ENCODE results near the gene CTSA. TPM values are rescaled to one million over a fixed set of nuclear protein-coding genes. Genes with fewer than 3 reads are reported as not detected.
A peak's percentile ranks its signal among the peaks of the same experiment; 100 is the strongest.

CTSA gene
- 100 to 1,000 TPM in 1 of 3 donors, 10 to 100 TPM in 2; 72.8 to 108 (median 86.8) TPM for total RNA-seq
- total RNA-seq (2013): 81.3 TPM

GRCh38 chr20:45890985-45891983, at the start of gene CTSA, which contains the start of gene NEURL2:
CTSA (plus strand) TSS chr20:45891335; CDS start chr20:45891569, 234 bp downstream.
NEURL2 (minus strand) TSS chr20:45891208; CDS start chr20:45890991, 217 bp downstream.
- H3K4me3 ChIP-seq (ENCODE audit: low read length): peak within 1 kb of the TSS; percentile 68
- intact Hi-C loops (cut with micrococcal nuclease): loop anchor here (1.0 to 2.0 kb wide), 4 partner anchors 20 to 72 kb away; partner anchors contain the start of gene PCIF1

GRCh38 chr20:45841407-45842129, 49.6 kb upstream of the CTSA start:
- H3K4me1 Mint-ChIP-seq: peaks cover 11 to 18% of the 10 kb centered on the region in 2 donors
- peak overlapping the region; percentile 61 to 70 for H3K27ac Mint-ChIP-seq
- H3K4me3 Mint-ChIP-seq: no peak overlapping the region
- Histone ChIP-seq H3K27ac (ENCODE audit: low read length) (peak overlapping the region; percentile 22), H3K4me3 (ENCODE audit: low read length) (no peak overlapping the region), H3K9me3 (ENCODE audit: control insufficient read depth, insufficient read depth, low read length) (no peaks in the 10 kb centered on the region), H3K27me3 (ENCODE audit: control insufficient read depth, insufficient read depth, low read length) (no peaks in the 10 kb centered on the region), H3K4me1 (ENCODE audit: control insufficient read depth, insufficient read depth, low read length) (peaks cover 11% of the 10 kb centered on the region), H3K36me3 (ENCODE audit: control insufficient read depth, insufficient read depth, low read length) (peaks cover 41% of the 10 kb centered on the region)
- intact Hi-C loops (cut with micrococcal nuclease): no loop called here
- WGBS (ENCODE audit: insufficient coverage): 95% methylated on average over 8 of the region's 10 CpGs
- no peak for TF ChIP-seq CTCF (IDR thresholded peaks at IDR 0.05)
- ATAC-seq: no peak
- H3K36me3 Mint-ChIP-seq: no peaks in the 10 kb centered on the region
- H3K27me3 Mint-ChIP-seq (ENCODE audit: low read depth in 2 of 2): no peaks in the 10 kb centered on the region
- no peaks in the 10 kb centered on the region for H3K9me3 Mint-ChIP-seq
- no peak for DNase-seq

More at GRCh38 chr20:45890985-45891983, at the start of gene CTSA, which contains the start of gene NEURL2:
- TF ChIP-seq CTCF (IDR thresholded peaks at IDR 0.05): no peak
- peaks cover 5 to 24% of the 10 kb centered on the region in 2 donors for H3K4me1 Mint-ChIP-seq
- no peaks in the 10 kb centered on the region for H3K9me3 Mint-ChIP-seq
- H3K4me3 Mint-ChIP-seq: peak within 1 kb of the TSS; percentile 93
- peak; percentile 73 to 87 (median 86) for ATAC-seq
- peak within 1 kb of the TSS; percentile 32 for H3K27ac ChIP-seq (ENCODE audit: low read length)
- H3K27ac Mint-ChIP-seq: peak within 1 kb of the TSS; percentile 58 to 88
- H3K36me3 Mint-ChIP-seq: no peaks in the 10 kb centered on the region
- H3K27me3 ChIP-seq (ENCODE audit: control insufficient read depth, insufficient read depth, low read length): no peaks in the 10 kb centered on the region
- peak; percentile 78 to 90 for DNase-seq
- H3K4me1 ChIP-seq (ENCODE audit: control insufficient read depth, insufficient read depth, low read length): peaks cover 38% of the 10 kb centered on the region
- under 1% methylated on average over 78 of the region's 78 CpGs for WGBS (ENCODE audit: insufficient coverage)
- H3K27me3 Mint-ChIP-seq (ENCODE audit: low read depth in 2 of 2): no peaks in the 10 kb centered on the region
- peaks cover 11% of the 10 kb centered on the region for H3K36me3 ChIP-seq (ENCODE audit: control insufficient read depth, insufficient read depth, low read length)
- H3K9me3 ChIP-seq (ENCODE audit: control insufficient read depth, insufficient read depth, low read length): no peaks in the 10 kb centered on the region

- Histone ChIP-seq H3K4me3 (ENCODE audit: low read length) (no peak overlapping the region), H3K36me3 (ENCODE audit: control insufficient read depth, insufficient read depth, low read length) (peaks cover 43% of the 10 kb centered on the region), H3K27ac (ENCODE audit: low read length) (peak overlapping the region; percentile 49), H3K9me3 (ENCODE audit: control insufficient read depth, insufficient read depth, low read length) (no peaks in the 10 kb centered on the region), H3K27me3 (ENCODE audit: control insufficient read depth, insufficient read depth, low read length) (no peaks in the 10 kb centered on the region), H3K4me1 (ENCODE audit: control insufficient read depth, insufficient read depth, low read length) (peaks cover 11% of the 10 kb centered on the region)
- Mint-ChIP-seq H3K36me3 (no peaks in the 10 kb centered on the region), H3K9me3 (no peaks in the 10 kb centered on the region), H3K27me3 (ENCODE audit: low read depth in 2 of 2) (no peaks in the 10 kb centered on the region), H3K4me3 (no peak overlapping the region), H3K27ac (peak overlapping the region; percentile 61 to 70), H3K4me1 (peaks cover 11 to 18% of the 10 kb centered on the region in 2 donors)
- 17% methylated on average over 5 of the region's 5 CpGs for WGBS (ENCODE audit: insufficient coverage)
- intact Hi-C loops (cut with micrococcal nuclease): no loop called here
- no peak for TF ChIP-seq CTCF (IDR thresholded peaks at IDR 0.05)
- DNase-seq (no peak), ATAC-seq (peak; percentile 76 to 97 (median 91))
Observed at GRCh38 chr20:45842169-45842812, 48.8 kb upstream of the CTSA start.
